Stimulated activated CD4-positive, alpha-beta T cell treated with anti-CD3 and anti-CD28 coated beads, TNF-alpha, amount 100 ng/mL, for 48 hours (primary cell): ENCODE results near the gene IWS1.
"Not testable (repeated sequence)": the region's sequence is repeated elsewhere in the genome, so short reads cannot be mapped to it uniquely, and the experiment has no call there.

Experiments
- DNase-seq, 3 donors: peaks; one replicate each; pipeline ENCODE4 v3.0.0-alpha.2; 2020; ENCODE audit warnings: low read depth in 3 of 3

The IWS1 gene

DNA sequence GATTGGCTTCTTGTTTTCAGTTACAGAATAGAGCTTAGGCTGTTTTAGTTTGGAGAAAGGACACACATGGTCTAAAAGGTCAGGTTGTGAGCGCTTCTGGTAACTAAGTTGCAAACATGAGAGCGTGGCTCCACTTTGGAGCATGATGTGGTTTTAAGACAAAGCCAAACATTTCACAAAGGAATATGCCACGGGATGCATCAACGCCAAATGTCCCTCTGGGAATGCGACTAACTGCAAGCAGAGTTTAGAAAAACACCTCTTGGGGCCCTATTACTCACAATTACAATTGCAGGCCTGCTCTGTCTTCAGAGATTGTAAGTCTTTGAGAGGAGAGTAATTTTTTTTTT is 34.6 kb upstream of the IWS1 start:
- DNase-seq = no peak

DNA sequence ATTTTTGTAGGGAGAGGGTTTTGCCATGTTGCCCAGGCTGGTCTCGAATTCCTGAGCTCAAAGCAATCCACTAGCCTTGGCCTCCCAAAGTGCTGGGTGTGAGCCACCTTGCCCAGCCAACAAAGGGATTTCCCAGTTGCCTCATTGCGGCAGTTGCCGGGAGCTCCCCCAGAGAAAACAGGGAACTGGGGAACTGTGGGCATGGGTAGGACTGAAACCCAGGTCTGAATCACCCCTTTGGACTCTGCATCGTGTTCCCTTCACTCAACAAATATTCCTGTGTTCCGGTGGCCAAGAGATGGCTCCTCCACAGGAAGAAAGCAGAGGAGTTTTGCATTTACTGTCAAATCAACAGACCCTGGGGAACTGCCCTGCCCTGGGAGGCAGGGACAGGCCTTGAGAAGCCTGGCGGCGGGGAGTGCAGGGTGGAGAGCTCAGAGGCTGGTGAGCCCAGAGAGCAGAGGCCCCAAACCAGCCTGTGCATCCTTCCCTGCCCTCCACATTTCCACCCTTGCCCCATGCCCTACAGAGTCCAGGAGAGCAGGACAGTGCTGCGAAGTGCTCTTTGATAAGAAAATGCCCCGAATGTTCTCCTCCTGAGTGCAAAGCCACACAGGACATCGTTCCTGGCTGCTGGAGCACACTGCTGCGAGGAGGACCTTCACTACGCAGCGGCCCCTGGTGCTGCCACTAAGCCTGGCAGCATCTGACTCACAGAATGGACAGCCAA is 34.1 kb upstream of the IWS1 start:
- no peak for DNase-seq

DNA sequence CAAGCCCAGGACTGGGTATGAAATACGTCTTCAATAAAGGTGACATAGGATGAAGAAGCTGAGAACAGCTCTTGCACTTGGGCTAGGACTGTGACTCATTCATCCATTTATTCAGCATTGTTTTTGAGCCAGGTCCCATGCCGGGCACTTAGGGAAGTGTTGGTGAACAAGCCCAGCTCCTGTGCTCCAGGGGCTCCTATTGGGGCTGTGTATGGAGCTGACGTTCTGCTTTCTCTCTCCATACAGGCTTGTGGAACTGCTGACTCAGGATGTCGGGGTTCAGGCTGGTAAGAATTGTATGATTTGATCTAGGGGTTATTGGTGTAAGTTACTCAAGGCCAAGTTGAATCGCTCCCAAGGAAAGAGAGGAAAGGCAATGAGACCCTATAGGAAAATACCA is 33.2 kb upstream of the IWS1 start:
- no peak for DNase-seq

DNA sequence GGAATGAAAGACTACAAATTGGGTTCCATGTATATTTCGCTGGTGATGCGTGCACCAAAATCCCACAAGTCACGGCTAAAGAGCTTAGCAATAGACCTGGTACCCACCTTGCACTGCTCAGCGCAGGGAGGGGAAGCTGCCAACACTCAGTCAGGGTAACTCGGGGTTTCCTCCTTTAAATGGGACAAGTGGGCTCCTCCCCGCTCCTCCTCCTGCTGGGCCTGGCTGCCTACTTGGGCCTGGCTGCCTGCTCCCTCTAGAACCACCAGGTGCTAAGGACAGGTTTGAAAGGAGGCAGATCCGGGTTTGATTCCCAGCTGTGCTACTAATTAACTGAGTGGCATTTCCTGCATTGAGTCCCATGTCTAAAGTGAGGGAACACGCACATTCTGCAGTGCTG is 32.6 kb upstream of the IWS1 start:
- no peak for DNase-seq

DNA sequence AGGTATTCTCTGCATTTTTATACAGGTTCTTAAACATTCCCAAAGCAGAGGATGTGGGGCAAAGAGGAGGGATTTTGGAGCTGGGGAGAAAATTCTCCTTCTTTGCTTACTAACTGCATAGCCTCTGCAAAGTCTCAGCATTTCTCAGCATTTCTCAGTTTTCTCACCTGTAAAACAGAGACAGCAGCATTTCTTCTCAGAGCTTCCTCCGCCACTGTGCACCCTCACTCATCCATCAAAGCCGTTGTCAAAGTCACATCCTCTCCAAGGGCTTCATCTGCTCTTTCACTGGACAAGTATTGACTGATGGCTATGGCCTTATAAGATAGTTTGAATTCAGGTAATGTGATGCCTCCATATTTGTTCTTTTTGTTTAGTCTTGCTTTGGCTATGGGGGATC is 26.6 kb upstream of the IWS1 start:
- DNase-seq = no peak

DNA sequence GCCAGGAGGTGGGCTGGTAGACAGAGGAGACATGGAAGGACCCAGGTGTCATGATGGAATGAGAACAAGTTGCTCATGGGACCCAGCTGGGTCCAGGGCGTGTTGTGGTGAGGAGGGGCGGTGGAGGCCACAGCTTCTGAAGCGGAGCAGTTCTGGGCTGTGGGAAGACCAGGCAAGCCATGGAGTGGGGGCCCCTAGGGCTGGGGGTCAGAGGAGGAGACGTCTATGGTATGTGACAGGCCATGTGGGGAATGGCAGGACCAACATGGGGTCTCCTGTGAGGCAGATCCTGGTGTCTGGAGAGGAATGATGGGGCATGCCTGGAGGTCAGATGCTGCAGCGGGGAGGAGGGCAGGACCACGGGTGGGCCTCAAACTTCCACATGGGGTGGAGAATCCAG is 26.0 kb upstream of the IWS1 start:
- no peak for DNase-seq

DNA sequence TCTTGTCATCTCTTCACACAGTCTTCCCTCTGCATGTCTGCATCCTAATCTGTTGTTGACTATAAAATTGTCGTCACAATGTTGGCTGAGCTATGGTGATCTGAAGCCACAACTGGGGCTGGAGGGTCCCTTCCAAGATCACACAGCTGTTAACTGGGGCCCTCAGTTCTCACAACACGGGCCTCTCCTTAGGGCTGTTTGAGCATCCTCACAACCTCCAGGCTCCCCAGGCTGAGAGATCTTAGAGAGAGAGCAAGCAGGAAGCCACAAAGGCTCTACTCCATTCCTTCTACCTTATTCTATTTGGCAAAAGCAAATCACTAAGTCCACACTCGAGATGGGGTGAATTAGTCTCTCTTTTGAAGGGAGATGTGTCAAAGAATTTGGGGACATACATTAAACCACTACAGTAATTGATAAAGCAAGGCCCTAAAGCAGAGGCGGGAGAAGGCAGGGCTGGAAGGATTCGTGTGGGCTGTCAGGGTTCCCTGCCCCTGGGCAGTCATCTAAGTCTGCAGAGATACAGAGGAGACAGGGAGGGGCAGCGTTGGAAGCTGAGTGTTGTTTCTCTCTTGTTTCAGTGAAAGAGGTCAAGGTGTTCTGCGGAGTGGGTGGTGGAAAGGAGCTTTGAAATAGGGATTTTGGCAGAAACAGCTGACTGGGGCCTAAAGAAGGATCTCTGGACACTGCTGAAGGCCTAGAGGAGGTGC is 25.1 kb upstream of the IWS1 start:
- no peak for DNase-seq

DNA sequence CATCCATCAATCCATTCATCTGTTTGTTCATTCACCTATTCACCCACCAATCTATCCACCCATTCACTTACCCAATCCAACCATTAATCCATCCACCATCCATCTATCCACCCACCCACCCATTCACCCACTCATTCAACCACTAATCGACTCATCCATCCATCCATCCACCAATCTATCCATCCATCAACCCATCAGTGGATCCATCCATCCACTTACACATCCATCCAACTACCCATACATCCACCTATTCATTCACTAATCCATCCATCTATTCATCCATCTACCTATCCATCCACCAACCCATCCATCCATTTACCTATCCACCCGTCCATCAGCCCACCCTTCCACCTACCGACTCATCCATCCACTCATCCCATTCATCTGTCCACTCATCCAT is 20.5 kb upstream of the IWS1 start:
- DNase-seq = no peak

DNA sequence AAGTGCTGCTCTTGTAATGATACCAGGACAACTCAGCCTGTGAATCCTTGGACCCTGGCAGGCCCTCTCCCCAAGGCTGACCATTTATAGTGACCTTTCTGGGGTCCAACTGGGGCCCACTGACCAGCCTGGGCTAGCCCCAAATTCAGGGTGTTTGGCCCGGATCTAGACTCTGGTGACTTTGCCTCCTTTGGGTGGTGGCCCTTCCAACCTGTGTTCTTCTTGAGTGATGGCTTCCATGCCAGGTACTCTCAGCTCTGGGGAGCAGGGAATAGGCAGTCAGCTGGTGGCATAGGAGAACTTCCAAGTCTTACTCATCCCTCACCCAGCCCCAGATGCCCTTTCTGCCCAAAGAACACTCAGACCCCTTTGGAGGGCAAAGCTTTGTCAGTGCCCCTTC is 19.5 kb upstream of the IWS1 start:
- no peak for DNase-seq

DNA sequence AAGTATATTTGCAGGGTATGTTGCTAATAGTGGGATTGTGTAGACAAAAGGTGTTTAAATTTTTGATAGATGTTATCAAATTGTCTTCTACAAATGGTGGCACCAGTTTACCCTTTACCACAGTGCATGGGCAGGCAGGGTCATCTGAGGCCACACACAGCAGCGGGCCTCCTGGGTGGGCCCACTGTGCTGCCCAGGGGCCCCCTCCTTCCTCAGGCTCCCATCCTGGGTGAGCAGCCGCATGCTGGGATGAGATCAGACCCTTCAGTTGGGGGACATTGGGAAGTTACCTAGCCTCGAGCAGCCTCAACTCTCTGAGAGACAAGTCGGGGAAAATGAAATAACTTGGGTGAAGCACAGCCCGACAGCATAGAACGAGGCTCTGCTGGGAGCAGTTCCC is 18.9 kb upstream of the IWS1 start:
- no peak for DNase-seq

DNA sequence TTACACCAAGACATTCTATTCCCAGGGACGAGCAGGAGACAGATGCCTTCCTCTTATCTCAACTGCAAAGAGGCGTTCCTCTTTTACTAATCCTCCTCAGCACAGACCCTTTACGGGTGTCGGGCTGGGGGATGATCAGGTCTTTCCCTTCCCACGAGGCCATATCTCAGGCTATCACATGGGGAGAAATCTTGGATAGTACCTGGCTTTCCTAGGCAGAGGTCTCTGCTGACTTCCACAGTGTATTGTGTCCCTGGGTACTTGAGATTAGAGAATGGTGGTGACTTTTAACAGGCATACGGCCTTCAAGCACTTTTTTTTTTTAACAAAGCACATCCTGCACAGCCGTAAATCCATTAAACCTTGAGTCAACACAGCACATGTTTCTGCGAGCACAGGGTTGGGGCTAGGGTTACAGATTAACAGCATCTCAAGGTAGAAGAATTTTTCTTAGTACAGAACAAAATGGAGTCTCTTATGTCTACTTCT is 16.8 kb upstream of the IWS1 start:
- not testable (repeated sequence) for DNase-seq

DNA sequence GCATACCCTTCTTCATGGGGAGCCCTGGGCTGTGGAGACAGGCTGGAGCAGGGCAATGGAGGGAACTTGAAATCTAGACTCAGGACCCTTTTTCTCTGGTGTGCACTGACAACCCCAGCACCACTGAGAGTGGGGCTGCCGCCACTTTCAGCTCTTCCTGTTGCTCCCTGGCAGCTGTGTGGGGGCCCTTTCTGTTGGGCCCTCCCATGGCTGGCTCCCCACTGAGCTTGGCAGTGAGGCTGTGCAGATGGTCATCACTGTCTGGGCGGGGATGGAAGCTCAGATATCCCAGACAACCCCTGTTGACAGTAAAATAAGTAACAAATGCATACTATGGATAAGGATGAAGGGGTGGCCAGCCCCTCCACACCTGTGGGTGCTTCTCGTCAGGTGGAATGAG is 15.9 kb upstream of the IWS1 start:
- DNase-seq = no peak

DNA sequence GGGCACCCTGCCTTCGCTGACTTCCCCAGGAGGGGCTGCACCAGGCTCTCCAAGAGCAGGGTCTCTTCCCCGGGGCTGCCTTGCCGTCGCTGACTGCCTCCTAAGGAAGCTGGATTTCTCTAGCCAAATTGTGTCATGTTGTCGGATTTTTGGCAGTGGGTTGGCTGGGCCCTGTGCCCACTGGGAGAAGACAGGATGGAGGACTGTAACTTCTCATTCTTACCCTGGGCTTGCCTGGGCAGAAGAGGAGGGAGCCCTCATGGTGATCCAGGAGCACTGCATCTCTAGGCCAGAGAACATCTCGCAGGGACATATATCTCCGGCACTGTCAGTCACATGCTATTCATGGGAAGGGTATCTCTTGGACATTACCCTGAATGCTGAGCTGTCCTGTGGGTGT is 15.5 kb upstream of the IWS1 start:
- DNase-seq = no peak

DNA sequence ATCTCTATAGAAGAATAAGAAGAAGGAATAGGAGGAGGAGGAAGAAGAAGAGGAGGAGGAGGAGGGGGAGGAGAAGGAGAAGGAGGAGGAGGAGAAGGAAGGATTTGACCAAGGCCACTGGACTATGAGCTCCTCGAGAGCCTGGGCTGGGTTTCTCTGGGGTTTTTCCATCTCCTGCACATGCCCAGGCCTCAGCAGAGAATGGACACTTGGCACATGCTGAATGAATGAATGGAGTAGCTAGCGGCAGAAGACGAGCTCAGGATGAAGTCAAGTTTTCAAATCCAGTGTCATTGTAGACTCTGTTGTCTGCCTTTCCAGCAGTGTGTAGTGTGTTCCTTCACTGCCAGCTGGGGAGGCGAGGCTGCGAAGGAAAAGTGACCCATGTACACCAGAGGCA is 11.4 kb upstream of the IWS1 start:
- DNase-seq = no peak

DNA sequence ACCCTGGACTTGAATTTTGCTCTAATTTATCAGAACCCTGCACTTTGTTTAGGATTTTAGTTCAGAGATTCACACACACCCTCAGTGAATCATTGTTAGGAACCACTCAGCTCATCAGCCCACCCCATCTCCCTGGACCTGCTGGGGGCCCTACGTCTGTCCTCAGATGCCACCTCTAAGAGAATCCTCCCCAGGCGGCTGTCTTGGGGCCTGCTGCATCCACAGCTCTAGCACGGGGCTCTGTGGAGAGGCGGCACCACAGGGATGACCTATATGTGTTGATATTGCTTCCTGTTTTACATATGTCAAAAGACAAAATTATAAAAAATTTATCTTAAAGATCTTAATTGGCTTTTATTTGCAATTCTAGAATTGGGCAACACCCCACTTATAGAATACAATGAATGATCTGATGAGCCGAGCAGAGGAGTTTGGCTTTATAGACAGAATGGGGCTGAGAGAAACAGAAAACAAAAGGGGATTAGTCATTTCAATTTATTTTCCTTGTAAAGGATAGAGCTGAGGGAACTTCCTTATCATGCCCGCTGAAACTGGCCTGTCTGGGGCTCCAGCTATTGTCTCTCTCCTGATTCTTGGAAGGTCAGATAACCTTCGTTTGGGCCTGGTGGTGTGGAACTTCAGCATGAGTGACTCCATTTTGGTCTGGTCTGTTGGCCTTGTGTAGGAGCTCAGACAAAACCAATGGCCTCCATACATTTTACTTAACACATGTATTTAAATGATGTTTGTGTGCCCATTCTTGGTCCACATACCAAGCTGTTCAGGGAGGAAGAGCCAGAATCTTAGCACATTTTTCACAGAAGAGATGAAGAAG is 10.6 kb upstream of the IWS1 start:
- DNase-seq = no peak

DNA sequence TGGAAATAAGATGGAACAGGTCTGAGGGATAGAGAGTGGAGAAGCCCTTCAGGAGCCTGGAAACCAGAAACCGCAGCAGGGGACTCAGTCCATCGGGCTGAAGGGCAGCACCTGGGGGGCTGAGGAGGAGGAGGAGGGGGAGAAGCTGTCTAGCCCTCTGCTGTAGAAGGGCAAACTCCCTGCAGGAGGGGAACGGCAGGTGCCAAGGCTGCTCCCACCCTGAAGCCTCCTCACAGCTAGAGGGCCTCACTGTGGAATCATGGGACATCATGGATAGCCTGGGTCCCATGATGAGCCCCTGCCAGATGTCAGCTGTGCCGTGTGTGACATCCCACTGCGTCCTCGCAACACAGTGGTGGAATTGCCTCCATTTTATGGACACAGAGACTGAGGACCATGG is 9.6 kb upstream of the IWS1 start:
- no peak for DNase-seq

DNA sequence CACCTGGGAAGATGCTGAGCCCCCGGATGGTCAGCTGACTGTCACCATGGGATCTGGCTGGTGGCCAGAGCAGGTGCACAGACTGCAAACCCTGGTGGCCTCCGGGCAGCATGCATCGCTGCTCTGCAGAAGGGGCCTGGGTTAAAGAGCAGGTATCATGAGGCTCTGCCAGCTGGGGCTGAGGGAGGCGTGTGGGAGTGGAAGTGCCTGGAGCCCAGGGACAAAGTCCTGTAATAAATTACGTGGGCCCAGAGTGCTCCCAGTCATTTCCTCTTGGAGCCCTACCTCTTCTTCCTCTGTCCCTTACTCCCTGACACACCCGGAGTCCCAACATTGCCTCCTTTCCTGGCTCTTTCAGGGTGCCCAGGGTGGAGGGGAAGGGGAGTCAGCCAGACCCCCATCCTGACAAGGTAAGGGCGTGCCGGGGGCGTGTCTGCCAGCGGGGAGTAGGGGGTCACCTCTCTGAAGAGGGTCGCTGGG is 9.2 kb upstream of the IWS1 start, which contains the start of gene MYO7B:
TSS of gene MYO7B (plus strand) at position 262 of the 480 bp plus-strand sequence. CDS start 24,040 bp downstream, outside the sequence.
- no peak for DNase-seq

DNA sequence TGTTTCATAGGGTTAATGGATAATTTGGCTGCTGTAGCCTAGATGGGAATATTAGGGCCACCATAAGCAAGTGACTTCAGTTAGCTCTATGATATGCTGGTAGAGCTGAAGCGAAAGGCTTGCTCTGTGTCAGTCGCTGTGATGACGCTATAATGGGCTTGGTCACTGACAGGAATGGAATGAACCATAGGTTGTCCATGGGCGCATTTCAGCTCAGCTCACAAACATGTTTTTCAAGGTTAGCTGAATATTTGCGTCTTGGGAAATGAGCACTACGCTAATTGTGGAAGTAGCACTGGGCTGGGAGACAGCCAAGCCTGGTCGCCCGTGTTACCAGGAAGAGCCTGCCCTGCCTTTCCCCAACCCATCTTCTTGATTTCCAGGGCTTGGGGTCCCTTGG is 6.0 kb upstream of the IWS1 start:
- DNase-seq = no peak

DNA sequence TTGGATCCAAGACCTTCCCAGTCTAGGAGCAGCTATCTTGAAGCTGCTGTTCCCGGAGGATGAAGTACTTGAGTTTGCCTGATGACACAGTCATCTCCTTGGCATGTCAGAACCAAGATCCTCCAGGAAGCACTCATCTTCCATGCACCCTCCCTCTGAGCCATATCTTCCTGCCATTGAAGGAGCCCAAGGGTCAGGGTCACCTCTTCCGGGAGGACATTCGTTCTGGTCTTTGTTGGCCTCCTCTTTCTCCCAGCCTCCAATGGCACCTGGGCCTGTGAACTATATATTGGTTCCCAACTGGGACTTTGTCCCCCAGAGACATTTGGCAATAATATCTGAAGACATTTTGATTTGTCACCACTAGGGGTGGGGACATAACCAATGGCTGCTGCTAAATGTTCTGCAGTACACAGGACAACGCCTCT is 4.9 kb upstream of the IWS1 start:
- no peak for DNase-seq

DNA sequence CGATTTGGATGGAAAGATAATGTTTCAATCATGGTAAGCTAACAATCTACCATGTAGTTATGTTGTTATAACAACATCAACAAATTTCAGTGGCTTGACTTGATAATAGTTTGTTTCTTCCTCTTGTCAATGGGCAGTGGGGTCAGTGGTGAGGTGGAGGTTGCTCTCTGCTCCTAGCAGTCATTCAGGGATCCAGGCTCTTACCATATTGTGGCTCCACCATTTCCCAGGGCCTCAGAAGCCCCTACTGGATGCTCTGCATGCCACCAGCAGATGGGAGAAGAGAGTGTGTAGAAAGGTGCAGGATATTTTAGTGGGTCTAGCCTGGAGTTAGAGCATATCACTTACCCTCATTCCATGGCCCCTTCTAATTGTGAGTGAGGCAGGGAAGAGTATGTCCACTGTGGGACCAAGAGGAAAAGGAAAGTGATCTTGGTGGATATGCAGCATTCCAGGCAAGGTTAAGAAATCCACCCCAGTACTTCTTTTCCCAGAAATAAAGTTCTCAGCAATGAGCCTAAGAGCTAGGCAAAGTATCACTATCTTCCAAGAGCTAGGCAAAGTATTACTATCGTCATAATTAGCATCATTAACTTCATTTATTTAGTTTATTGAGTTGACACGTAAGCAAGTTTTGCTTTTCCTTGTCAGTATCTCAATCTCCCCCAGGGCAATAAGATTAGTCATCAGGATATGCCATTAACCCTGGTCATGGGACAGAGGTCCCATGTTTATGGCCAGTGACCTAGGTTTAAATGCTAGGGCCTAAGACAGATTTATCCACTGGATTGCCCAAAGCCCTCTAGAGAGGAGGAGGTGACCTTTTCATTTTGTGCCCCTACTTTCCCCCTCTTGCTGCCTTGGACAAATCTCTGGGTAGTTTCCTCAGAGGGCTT is 4.2 kb upstream of the IWS1 start:
- DNase-seq = no peak

DNA sequence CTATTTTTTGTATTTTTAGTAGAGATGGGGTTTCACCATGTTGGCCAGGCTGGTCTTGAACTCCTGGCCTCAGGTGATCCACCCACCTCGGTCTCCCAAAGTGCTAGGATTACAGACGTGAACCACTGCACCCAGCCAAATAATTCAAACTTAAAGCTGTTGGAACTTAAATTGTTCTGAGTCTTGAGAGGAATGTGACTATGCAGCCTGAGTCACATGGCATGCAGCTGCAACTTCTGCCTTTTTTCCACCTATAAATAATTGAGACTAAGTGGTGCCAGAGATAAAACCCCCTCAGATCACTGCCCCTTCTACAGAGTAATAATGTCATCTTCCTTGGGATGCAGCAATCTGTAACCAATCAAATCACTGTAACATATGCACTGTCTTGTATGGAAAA is 3.1 kb upstream of the IWS1 start:
- not testable (repeated sequence) for DNase-seq
